Endodermal cell (in vitro differentiated cells): Measurements from ENCODE around the gene TMPRSS4. TPM values are rescaled to one million over a fixed set of nuclear protein-coding genes. Genes with fewer than 3 reads are reported as not detected.

Source experiments
- DNase-seq: peaks from one replicate; pipeline ENCODE4 v3.0.0-alpha.2; 2017
- H3K27ac ChIP-seq: 2 replicates; pipeline ENCODE4 v1.5.1; 2013; ENCODE audit warnings: mild to moderate bottlenecking, low read depth, low read length, moderate library complexity
- H3K27me3 ChIP-seq: 2 replicates; pipeline ENCODE4 v1.6.1; 2013; ENCODE audit warnings: mild to moderate bottlenecking, low read length, moderate library complexity; ENCODE audit not compliant: insufficient read depth, control insufficient read depth, poor library complexity, severe bottlenecking
- H3K36me3 ChIP-seq: 2 replicates; pipeline ENCODE4 v1.7.0; 2013; ENCODE audit warnings: mild to moderate bottlenecking, low read length, moderate library complexity; ENCODE audit not compliant: control insufficient read depth, insufficient read depth
- H3K4me1 ChIP-seq: one replicate; pipeline ENCODE4 v1.7.0; 2013; ENCODE audit warnings: low read length; ENCODE audit not compliant: control insufficient read depth, insufficient read depth
- H3K4me3 ChIP-seq: 2 replicates; pipeline ENCODE4 v1.5.1; 2013; ENCODE audit warnings: mild to moderate bottlenecking, low read length, moderate library complexity
- H3K9ac ChIP-seq: 2 replicates; pipeline ENCODE4 v1.6.1; 2013; ENCODE audit warnings: mild to moderate bottlenecking, low read length, moderate library complexity; ENCODE audit not compliant: poor library complexity, severe bottlenecking; ENCODE audit errors: extremely low read depth
- H3K9me3 ChIP-seq: 2 replicates; pipeline ENCODE4 v1.6.1; 2013; ENCODE audit warnings: mild to moderate bottlenecking, low read length, moderate library complexity; ENCODE audit not compliant: control insufficient read depth
- H3K27ac Mint-ChIP-seq: 2 replicates; pipeline ENCODE4 v1.8.0; 2020; ENCODE audit warnings: mixed read lengths
- H3K27me3 Mint-ChIP-seq: 2 replicates; pipeline ENCODE4 v1.8.0; 2021; ENCODE audit warnings: mild to moderate bottlenecking, mixed read lengths; ENCODE audit not compliant: insufficient read depth
- H3K36me3 Mint-ChIP-seq: 2 replicates; pipeline ENCODE4 v1.8.0; 2020; ENCODE audit warnings: low read depth, mixed read lengths
- H3K4me1 Mint-ChIP-seq: 2 replicates; pipeline ENCODE4 v1.8.0; 2020; ENCODE audit warnings: mixed read lengths
- H3K4me3 Mint-ChIP-seq: 2 replicates; pipeline ENCODE4 v1.8.0; 2020; ENCODE audit warnings: mild to moderate bottlenecking, moderate library complexity, mixed read lengths
- H3K9me3 Mint-ChIP-seq: 2 replicates; pipeline ENCODE4 v1.8.0; 2020; ENCODE audit warnings: mild to moderate bottlenecking, mixed read lengths
- WGBS, 2 experiments: methylation state at CpG; one replicate each; pipeline versions ENCODE4 v1.1.5 to v1.1.7; 2013; ENCODE audit warnings: missing lambda C conversion rate in 2 of 2, mixed read lengths in 1 of 2; ENCODE audit not compliant: insufficient coverage in 1 of 2, insufficient read length in 1 of 2; 5-methylcytosine and 5-hydroxymethylcytosine counted together
- total RNA-seq, 2 donors: library from RNA; stranded (reverse); fragmentation: NEBNext Ultra II Directional in 1 of 2; extraction: Animal tissue kit (Norgen Biotek cat#: 25700) in 1 of 2; gene quantifications; 2 replicates in 1 of 2; 3 replicates in 1 of 2; pipeline ENCODE4 v1.2.1, GENCODE V29; 2021
- TF ChIP-seq, protein P1 (sequence below): fragments of 200-600 bp; sonication (generic); conservative IDR thresholded peaks from 2 replicates; pipeline ENCODE4 v1.5.0; 2021; ENCODE audit warnings: antibody characterized with exemption, mild to moderate bottlenecking

TMPRSS4 gene
- total RNA-seq, 2 donors from 2014 or later = not detected

DNA sequence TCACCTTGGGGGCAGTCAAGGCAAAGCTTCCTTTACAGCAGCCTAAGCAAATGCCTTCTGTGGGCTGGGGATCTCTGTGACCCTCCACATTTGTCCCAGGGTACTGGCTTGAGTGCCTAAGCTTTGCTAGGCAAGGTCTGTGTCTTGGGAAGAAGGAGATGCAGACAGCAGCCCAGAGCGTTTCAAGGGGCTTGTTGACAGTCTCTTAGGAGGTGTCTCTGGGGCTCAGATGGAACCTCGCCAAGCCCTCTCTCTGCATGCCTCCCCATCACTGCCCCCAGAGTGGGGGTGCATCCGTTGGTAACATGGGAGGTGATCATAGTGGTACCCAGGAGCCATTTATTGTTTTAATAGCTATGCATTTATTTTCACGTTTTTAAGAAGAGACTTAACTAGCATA, 29.1 kb upstream of the TMPRSS4 start:
- H3K9me3 Mint-ChIP-seq = no peaks in the 10 kb centered on the region
- no peak overlapping the region for H3K4me3 ChIP-seq
- H3K36me3 ChIP-seq = no peaks in the 10 kb centered on the region
- TF ChIP-seq, protein P1, sequence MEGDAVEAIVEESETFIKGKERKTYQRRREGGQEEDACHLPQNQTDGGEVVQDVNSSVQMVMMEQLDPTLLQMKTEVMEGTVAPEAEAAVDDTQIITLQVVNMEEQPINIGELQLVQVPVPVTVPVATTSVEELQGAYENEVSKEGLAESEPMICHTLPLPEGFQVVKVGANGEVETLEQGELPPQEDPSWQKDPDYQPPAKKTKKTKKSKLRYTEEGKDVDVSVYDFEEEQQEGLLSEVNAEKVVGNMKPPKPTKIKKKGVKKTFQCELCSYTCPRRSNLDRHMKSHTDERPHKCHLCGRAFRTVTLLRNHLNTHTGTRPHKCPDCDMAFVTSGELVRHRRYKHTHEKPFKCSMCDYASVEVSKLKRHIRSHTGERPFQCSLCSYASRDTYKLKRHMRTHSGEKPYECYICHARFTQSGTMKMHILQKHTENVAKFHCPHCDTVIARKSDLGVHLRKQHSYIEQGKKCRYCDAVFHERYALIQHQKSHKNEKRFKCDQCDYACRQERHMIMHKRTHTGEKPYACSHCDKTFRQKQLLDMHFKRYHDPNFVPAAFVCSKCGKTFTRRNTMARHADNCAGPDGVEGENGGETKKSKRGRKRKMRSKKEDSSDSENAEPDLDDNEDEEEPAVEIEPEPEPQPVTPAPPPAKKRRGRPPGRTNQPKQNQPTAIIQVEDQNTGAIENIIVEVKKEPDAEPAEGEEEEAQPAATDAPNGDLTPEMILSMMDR = no peak
- no peaks in the 10 kb centered on the region for H3K4me1 ChIP-seq
- H3K27me3 Mint-ChIP-seq = peaks cover 10% of the 10 kb centered on the region
- no peaks in the 10 kb centered on the region for H3K36me3 Mint-ChIP-seq
- WGBS, 2 experiments = 74 to 90% methylated on average over 2 to 4 of the region's 4 CpGs
- no peak overlapping the region for H3K4me3 Mint-ChIP-seq
- H3K27me3 ChIP-seq = no peaks in the 10 kb centered on the region
- no peak for DNase-seq
- no peaks in the 10 kb centered on the region for H3K9me3 ChIP-seq
- H3K9ac ChIP-seq = no peak overlapping the region
- no peak overlapping the region for H3K27ac ChIP-seq
- peaks cover 3% of the 10 kb centered on the region for H3K4me1 Mint-ChIP-seq
- H3K27ac Mint-ChIP-seq = no peak overlapping the region

GRCh38 chr11:118048472-118049370, 28.2 kb upstream of the TMPRSS4 start:
- no peak for DNase-seq
- H3K27ac Mint-ChIP-seq = no peak overlapping the region
- H3K4me3 Mint-ChIP-seq = no peak overlapping the region
- no peaks in the 10 kb centered on the region for H3K9me3 Mint-ChIP-seq
- TF ChIP-seq, protein P1 = no peak
- H3K36me3 ChIP-seq = no peaks in the 10 kb centered on the region
- WGBS, 2 experiments = 89 to 94% methylated on average over 5 to 9 of the region's 11 CpGs
- H3K9me3 ChIP-seq = no peaks in the 10 kb centered on the region
- H3K27ac ChIP-seq = no peak overlapping the region
- H3K4me1 ChIP-seq = no peaks in the 10 kb centered on the region
- peaks cover 5% of the 10 kb centered on the region for H3K4me1 Mint-ChIP-seq
- peaks cover 6% of the 10 kb centered on the region for H3K27me3 Mint-ChIP-seq
- H3K36me3 Mint-ChIP-seq = no peaks in the 10 kb centered on the region
- no peak overlapping the region for H3K9ac ChIP-seq
- H3K27me3 ChIP-seq = no peaks in the 10 kb centered on the region
- no peak overlapping the region for H3K4me3 ChIP-seq

- Histone ChIP-seq H3K9me3 (no peaks in the 10 kb centered on the region), H3K9ac (no peak overlapping the region), H3K27ac (no peak overlapping the region), H3K4me1 (no peaks in the 10 kb centered on the region), H3K27me3 (no peaks in the 10 kb centered on the region), H3K4me3 (no peak overlapping the region), H3K36me3 (no peaks in the 10 kb centered on the region)
- no peak overlapping the region for H3K27ac Mint-ChIP-seq
- H3K9me3 Mint-ChIP-seq = no peaks in the 10 kb centered on the region
- TF ChIP-seq, protein P1 = no peak
- H3K36me3 Mint-ChIP-seq = no peaks in the 10 kb centered on the region
- no peak for DNase-seq
- peaks cover 5% of the 10 kb centered on the region for H3K4me1 Mint-ChIP-seq
- peaks cover 4% of the 10 kb centered on the region for H3K27me3 Mint-ChIP-seq
- H3K4me3 Mint-ChIP-seq = no peak overlapping the region
- WGBS, 2 experiments = 93 to 95% methylated on average over 5 to 6 of the region's 6 CpGs
Observed at GRCh38 chr11:118049771-118050170, 27.1 kb upstream of the TMPRSS4 start.
